GM12878 (cell line): Measurements from ENCODE around the gene RAB3C.

Experiments used
- CHD2 ChIP-seq: IDR thresholded peaks from 2 replicates; pipeline ENCODE4 v1.6.1; 2011; ENCODE audit warnings: low read depth, low read length, improper control_type of control experiment, borderline replicate concordance
- CTCF ChIP-seq, 3 experiments: IDR thresholded peaks in 2 of 3; conservative IDR thresholded peaks in 1 of 3; 2 replicates each; pipeline ENCODE4 v1.5.1; 2011; ENCODE audit warnings: low read depth in 3 of 3, low read length in 3 of 3, mild to moderate bottlenecking in 3 of 3, control low read depth in 2 of 3, moderate library complexity in 2 of 3, inconsistent platforms in 1 of 3, mixed read lengths in 1 of 3; ENCODE audit not compliant: control insufficient read depth in 2 of 3, insufficient read depth in 1 of 3; ENCODE audit errors: extremely low read depth in 1 of 3
- JUND ChIP-seq: IDR thresholded peaks from 2 replicates; pipeline ENCODE4 v1.6.1; 2012; ENCODE audit warnings: low read depth, mild to moderate bottlenecking, low read length, improper control_type of control experiment, moderate library complexity
- POLR2A ChIP-seq: IDR thresholded peaks from 2 replicates; pipeline ENCODE4 v1.6.1; 2011; ENCODE audit warnings: low read depth, mild to moderate bottlenecking, low read length
- POLR2AphosphoS5 ChIP-seq: IDR thresholded peaks from 2 replicates; pipeline ENCODE4 v1.6.1; 2011; ENCODE audit warnings: mild to moderate bottlenecking, low read length, inconsistent platforms
- RAD51 ChIP-seq: fragments of 450-650 bp; IDR thresholded peaks from 2 replicates; pipeline ENCODE4 v1.6.1; 2016; ENCODE audit warnings: moderate library complexity, mild to moderate bottlenecking, inconsistent platforms
- RCOR1 ChIP-seq: conservative IDR thresholded peaks from 2 replicates; pipeline ENCODE4 v1.6.1; 2012; ENCODE audit warnings: low read depth, low read length, improper control_type of control experiment
- ZBTB11 ChIP-seq: fragments of 450-650 bp; formaldehyde crosslinking; IDR thresholded peaks from 2 replicates; pipeline ENCODE4 v1.5.0; 2022; ENCODE audit warnings: mild to moderate bottlenecking, missing genetic modification characterization

GRCh38 chr5:58852566-58852965 is 269.7 kb downstream of the RAB3C start:
- TF ChIP-seq CHD2 (no peak), RAD51 (no peak), JUND (no peak), POLR2A (no peak), CTCF (IDR thresholded peaks at IDR 0.05 in 2 of 3, conservative IDR thresholded peaks at IDR 0.05 in 1 of 3; ENCODE audit: control insufficient read depth in 2 of 3, extremely low read depth in 1 of 3, insufficient read depth in 1 of 3, low read depth in 3 of 3, low read length in 3 of 3) (no peak), POLR2AphosphoS5 (no peak), ZBTB11 (CRISPR knock-in tag) (no peak), RCOR1 (no peak)
